Keratinocyte (primary cell): ENCODE results near the gene TEX13B. TPM values are rescaled to one million over a fixed set of nuclear protein-coding genes. Genes with fewer than 3 reads are reported as not detected.

Source experiments
- DNase-seq: peaks from one replicate; pipeline ENCODE4 v3.0.0-alpha.2; 2011; ENCODE audit warnings: low read depth, missing footprints, low spot score
- FAIRE-seq: peaks from 2 replicates; lab custom pipeline; 2011; peaks lifted over from hg19 to GRCh38; lab: Jason Lieb, UNC
- H2AFZ ChIP-seq: 2 replicates; pipeline ENCODE4 v1.6.0; 2012; ENCODE audit warnings: low read length, control low read depth, inconsistent platforms; ENCODE audit not compliant: control insufficient read depth
- H3K27ac ChIP-seq: 2 replicates; pipeline ENCODE4 v1.5.1; 2011; ENCODE audit warnings: low read length; ENCODE audit not compliant: control insufficient read depth, insufficient read depth
- H3K27me3 ChIP-seq: 3 replicates; pipeline ENCODE4 v1.6.0; 2011; ENCODE audit warnings: low read length; ENCODE audit not compliant: control insufficient read depth, insufficient read depth; ENCODE audit errors: extremely low read depth
- H3K36me3 ChIP-seq, 2 experiments: 2 replicates in 1 of 2; 3 replicates in 1 of 2; pipeline ENCODE4 v1.5.1; 2011; ENCODE audit warnings: low read length in 2 of 2, mild to moderate bottlenecking in 1 of 2; ENCODE audit not compliant: control insufficient read depth in 2 of 2, insufficient read depth in 2 of 2; ENCODE audit errors: extremely low read depth in 1 of 2
- H3K4me1 ChIP-seq: 3 replicates; pipeline ENCODE4 v1.5.1; 2011; ENCODE audit warnings: low read length; ENCODE audit not compliant: control insufficient read depth, insufficient read depth; ENCODE audit errors: extremely low read depth
- H3K4me2 ChIP-seq: 3 replicates; pipeline ENCODE4 v1.6.0; 2011; ENCODE audit warnings: low read depth, low read length; ENCODE audit not compliant: control insufficient read depth, insufficient read depth; ENCODE audit errors: extremely low read depth
- H3K4me3 ChIP-seq, 3 experiments: fragments of 200-600 bp in 1 of 3; sonication (generic) in 1 of 3; 2 replicates in 2 of 3; 3 replicates in 1 of 3; pipeline ENCODE4 v1.5.1; 2011 to 2016; ENCODE audit warnings: low read length in 3 of 3, mild to moderate bottlenecking in 3 of 3, control low read depth in 2 of 3, inconsistent platforms in 1 of 3, low read depth in 1 of 3, mixed read lengths in 1 of 3, mixed run types in 1 of 3, moderate library complexity in 1 of 3; ENCODE audit not compliant: control insufficient read depth in 2 of 3, insufficient read depth in 2 of 3; ENCODE audit errors: extremely low read depth in 1 of 3
- H3K79me2 ChIP-seq: 2 replicates; pipeline ENCODE4 v1.6.0; 2012; ENCODE audit warnings: low read length; ENCODE audit not compliant: control insufficient read depth, insufficient read depth
- H3K9ac ChIP-seq: 3 replicates; pipeline ENCODE4 v1.6.0; 2011; ENCODE audit warnings: low read length; ENCODE audit not compliant: control insufficient read depth, insufficient read depth; ENCODE audit errors: extremely low read depth
- H3K9me1 ChIP-seq: 3 replicates; pipeline ENCODE4 v1.6.0; 2011; ENCODE audit warnings: low read length; ENCODE audit not compliant: control insufficient read depth, insufficient read depth; ENCODE audit errors: extremely low read depth
- H3K9me3 ChIP-seq: 2 replicates; pipeline ENCODE4 v1.5.1; 2012; ENCODE audit warnings: low read depth, low read length; ENCODE audit not compliant: control insufficient read depth
- H4K20me1 ChIP-seq: 3 replicates; pipeline ENCODE4 v1.6.0; 2011; ENCODE audit warnings: low read length; ENCODE audit not compliant: control insufficient read depth, insufficient read depth; ENCODE audit errors: extremely low read depth
- CTCF ChIP-seq, 3 experiments: IDR thresholded peaks in 1 of 3; conservative IDR thresholded peaks in 1 of 3; optimal IDR thresholded peaks in 1 of 3; 2 replicates in 2 of 3; 3 replicates in 1 of 3; pipeline versions ENCODE3 to v1.5.1; 2011; ENCODE audit warnings: low read length in 3 of 3, mild to moderate bottlenecking in 3 of 3, moderate library complexity in 2 of 3, control low read depth in 1 of 3, inconsistent platforms in 1 of 3; ENCODE audit not compliant: insufficient read depth in 2 of 3; ENCODE audit errors: extremely low read depth in 1 of 3
- EZH2 ChIP-seq: IDR thresholded peaks from one replicate; pipeline ENCODE4 v1.6.1; 2012; ENCODE audit warnings: inconsistent platforms, mild to moderate bottlenecking, low read length, moderate library complexity
- dilution Hi-C: fragments of 300-500 bp; cut with MboI; formaldehyde crosslinking; loops from one replicate; pipeline ENCODE4 v1.7.0; 2020; ENCODE audit warnings: low sequenced_read_pairs; ENCODE audit not compliant: extremely low pct_ligation_motif_present
- polyA plus RNA-seq, 5 experiments: library from polyadenylated mRNA; depleted of rRNA in 3 of 5; stranded (reverse) in 3 of 5; stranded (forward) in 1 of 5; unstranded in 1 of 5; fragments of >200 nt; gene quantifications; 1 replicate in 1 of 5; 2 replicates in 3 of 5; 3 replicates in 1 of 5; pipeline versions ENCODE4 v1.2.1 to v1.2.3, GENCODE V29; 2011 to 2012; ENCODE audit warnings: missing spikeins in 2 of 5, low read depth in 1 of 5, low replicate concordance in 1 of 5

Gene TEX13B
- polyA plus RNA-seq, 1 donor (not counting 4 experiments of a cell fraction or from before 2014, with no cell fraction given) = not detected

GRCh38 chrX:108018656-108019381, 36.6 kb upstream of the TEX13B start:
- no peaks in the 10 kb centered on the region for H3K36me3 ChIP-seq
- FAIRE-seq = no peak
- no peak overlapping the region for H3K4me3 ChIP-seq
- TF ChIP-seq CTCF (optimal IDR thresholded peaks at IDR 0.05 in 1 of 3, IDR thresholded peaks at IDR 0.05 in 1 of 3, conservative IDR thresholded peaks at IDR 0.05 in 1 of 3; ENCODE audit: extremely low read depth in 1 of 3, insufficient read depth in 2 of 3, low read length in 3 of 3) (no peak), EZH2 (no peak)
- no peaks in the 10 kb centered on the region for H3K9me1 ChIP-seq
- no peak overlapping the region for H3K27ac ChIP-seq
- H3K9ac ChIP-seq = no peak overlapping the region
- H3K9me3 ChIP-seq = no peaks in the 10 kb centered on the region
- H3K79me2 ChIP-seq = no peaks in the 10 kb centered on the region
- H2AFZ ChIP-seq = no peak overlapping the region
- no peak overlapping the region for H3K4me2 ChIP-seq
- dilution Hi-C loops = no loop called here
- peaks cover 5% of the 10 kb centered on the region for H3K4me1 ChIP-seq
- H4K20me1 ChIP-seq = no peaks in the 10 kb centered on the region
- DNase-seq = no peak
- H3K27me3 ChIP-seq = no peaks in the 10 kb centered on the region

- no peak for TF ChIP-seq EZH2
- TF ChIP-seq CTCF (optimal IDR thresholded peaks at IDR 0.05 in 1 of 3, IDR thresholded peaks at IDR 0.05 in 1 of 3, conservative IDR thresholded peaks at IDR 0.05 in 1 of 3; ENCODE audit: extremely low read depth in 1 of 3, insufficient read depth in 2 of 3, low read length in 3 of 3) = peak; percentile 41 to 61 (median 58)
- Histone ChIP-seq H3K9ac (no peak overlapping the region), H3K4me2 (peak overlapping the region; percentile 19), H2AFZ (no peak overlapping the region), H3K36me3 (no peaks in the 10 kb centered on the region), H3K4me1 (peaks cover 7% of the 10 kb centered on the region), H3K9me3 (peaks cover 12% of the 10 kb centered on the region), H4K20me1 (no peaks in the 10 kb centered on the region), H3K27ac (no peak overlapping the region), H3K4me3 (no peak overlapping the region), H3K9me1 (no peaks in the 10 kb centered on the region), H3K79me2 (no peaks in the 10 kb centered on the region), H3K27me3 (no peaks in the 10 kb centered on the region)
- dilution Hi-C loops = no loop called here
- FAIRE-seq = no peak
- DNase-seq = no peak
These were observed 19.1 kb upstream of the TEX13B start for GRCh38 chrX:108001218-108001814.
